Measurements from ENCODE around the gene SMIM45.

The SMIM45 gene

GRCh38 chr22:41929418-41929810 is 22.5 kb upstream of the SMIM45 start:
- DNase-seq (ENCODE audit: low read depth in 2 of 2), result no peak
- no peak for TF ChIP-seq CTCF (IDR thresholded peaks at IDR 0.05; ENCODE audit: low read depth, low read length)
- no peak overlapping the region for H3K4me3 ChIP-seq (replicated peaks in 1 of 2; ENCODE audit: low read depth in 2 of 2, low read length in 2 of 2)

- no peak for DNase-seq (ENCODE audit: low read depth in 2 of 2)
These were observed 20.2 kb upstream of the SMIM45 start for GRCh38 chr22:41931701-41932269.

DNA sequence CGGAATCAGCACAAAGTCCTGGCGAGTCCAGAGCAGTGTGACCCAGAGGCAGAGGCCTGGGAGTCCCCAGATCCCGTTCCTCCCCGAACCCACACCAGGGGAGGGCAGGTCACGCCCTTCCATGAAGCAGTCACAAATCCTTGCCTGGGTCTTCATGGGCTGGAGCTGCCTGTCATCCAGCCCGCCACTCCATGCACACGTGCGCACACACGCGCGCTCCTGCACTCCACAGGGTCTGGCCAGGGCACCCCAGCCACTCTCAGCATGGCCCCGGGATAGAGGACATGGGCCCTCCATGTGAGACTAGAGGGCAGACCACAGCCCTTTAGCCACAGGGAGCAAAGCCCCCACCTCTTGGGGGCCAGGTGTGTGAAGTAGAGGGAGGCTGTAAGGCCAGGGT is 19.6 kb upstream of the SMIM45 start:
- no peak for TF ChIP-seq CTCF (IDR thresholded peaks at IDR 0.05; ENCODE audit: low read depth, low read length)
- H3K4me3 ChIP-seq (replicated peaks in 1 of 2; ENCODE audit: low read depth in 2 of 2, low read length in 2 of 2), result no peak overlapping the region
- DNase-seq (ENCODE audit: low read depth in 2 of 2), result no peak

More at GRCh38 chr22:41931701-41932269, 20.2 kb upstream of the SMIM45 start:
- no peak for TF ChIP-seq CTCF (IDR thresholded peaks at IDR 0.05; ENCODE audit: low read depth, low read length)
- H3K4me3 ChIP-seq (replicated peaks in 1 of 2; ENCODE audit: low read depth in 2 of 2, low read length in 2 of 2), result no peak overlapping the region

DNA sequence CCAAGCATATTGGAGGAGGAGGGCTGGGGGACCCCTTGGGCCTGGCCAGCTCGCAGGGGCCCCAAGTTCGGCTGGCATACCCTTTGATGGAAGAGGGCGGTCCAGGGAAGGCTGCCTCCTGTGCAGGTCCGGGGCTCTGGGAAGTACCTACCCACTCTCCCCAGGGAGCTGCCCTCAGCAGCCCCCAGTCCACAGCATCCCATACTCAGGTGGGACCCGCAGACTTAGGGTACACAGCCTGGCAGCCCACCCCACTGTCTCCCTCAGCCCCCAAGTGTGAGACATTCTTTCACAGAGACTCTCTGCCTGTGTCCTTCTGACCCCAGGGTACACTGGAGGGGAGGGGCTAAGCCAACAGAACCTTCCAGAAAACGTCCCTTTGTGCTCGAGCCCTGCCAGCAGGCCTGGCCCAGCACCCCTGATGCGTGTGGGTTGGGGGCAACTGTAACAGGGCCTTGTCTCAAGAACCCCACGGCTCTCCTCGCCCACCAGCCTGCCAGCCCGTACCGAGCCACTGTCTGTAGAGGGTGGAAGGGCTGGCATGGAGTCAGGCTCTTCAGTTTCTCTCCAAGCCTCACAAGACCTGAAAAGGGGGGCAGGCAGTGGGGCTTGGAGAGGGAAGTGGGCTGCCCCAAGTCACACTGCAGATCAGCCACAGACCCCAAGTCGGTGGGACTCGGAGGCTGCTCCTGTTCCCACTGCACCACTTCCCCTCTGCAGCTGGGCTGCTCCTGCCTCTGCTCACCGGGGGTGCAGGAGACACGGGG is 18.4 kb upstream of the SMIM45 start:
- TF ChIP-seq CTCF (IDR thresholded peaks at IDR 0.05; ENCODE audit: low read depth, low read length), result no peak
- DNase-seq (ENCODE audit: low read depth in 2 of 2), result no peak
- H3K4me3 ChIP-seq (replicated peaks in 1 of 2; ENCODE audit: low read depth in 2 of 2, low read length in 2 of 2), result no peak overlapping the region

DNA sequence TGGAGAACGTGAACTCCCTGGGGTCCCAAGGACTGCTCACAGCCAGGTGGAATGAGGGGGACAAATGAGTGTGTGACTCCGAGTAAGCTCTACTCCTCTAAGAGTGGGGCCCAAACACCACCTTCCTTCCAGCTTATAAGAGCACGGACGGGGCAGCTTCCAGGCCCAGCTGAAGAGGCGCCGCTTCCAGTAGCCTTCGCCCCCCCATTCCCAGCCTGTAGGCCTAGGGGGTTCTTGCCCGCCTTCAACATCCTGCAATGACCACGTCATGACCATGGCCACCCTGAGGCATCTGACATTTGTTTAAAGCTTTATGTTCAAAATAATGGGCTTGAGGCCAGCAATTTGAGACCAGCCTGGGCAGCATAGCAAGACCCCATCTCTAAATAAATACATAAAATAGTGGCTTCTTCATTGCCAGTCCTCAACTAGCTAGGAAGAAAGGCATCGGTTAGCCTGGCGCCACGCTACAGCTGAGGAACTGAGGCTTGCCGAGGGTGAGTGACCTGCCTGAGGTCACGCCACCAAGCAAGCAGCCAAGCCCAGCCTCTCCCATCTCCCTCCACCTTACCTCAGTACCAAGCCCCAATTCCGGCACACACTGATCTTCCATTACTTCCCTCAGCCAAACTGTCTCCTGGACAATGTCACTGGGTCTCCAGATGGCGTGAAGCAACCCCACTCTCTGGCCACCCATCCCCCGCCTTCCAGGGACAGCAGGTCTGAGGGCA is 17.5 kb upstream of the SMIM45 start:
- DNase-seq (ENCODE audit: low read depth in 2 of 2), result no peak
- no peak for TF ChIP-seq CTCF (IDR thresholded peaks at IDR 0.05; ENCODE audit: low read depth, low read length)
- no peak overlapping the region for H3K4me3 ChIP-seq (replicated peaks in 1 of 2; ENCODE audit: low read depth in 2 of 2, low read length in 2 of 2)

DNA sequence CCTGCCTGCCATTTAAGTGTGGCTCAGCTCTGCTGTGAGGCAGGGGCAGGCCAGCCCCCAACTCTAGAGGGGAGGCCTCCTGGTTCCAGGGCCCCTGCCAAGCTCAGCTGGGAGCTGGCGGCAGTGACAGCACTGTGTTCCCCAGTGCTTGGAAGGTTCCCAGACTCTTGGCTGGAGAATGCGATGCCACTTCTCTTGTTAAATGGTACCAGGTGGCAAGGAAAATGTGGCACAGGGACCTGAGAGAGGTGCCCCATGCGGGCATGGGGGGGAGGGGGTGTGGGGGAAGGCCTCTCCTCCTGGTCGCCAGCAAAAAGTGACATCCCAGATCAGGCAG is 17.0 kb upstream of the SMIM45 start:
- DNase-seq (ENCODE audit: low read depth in 2 of 2), result no peak
- H3K4me3 ChIP-seq (replicated peaks in 1 of 2; ENCODE audit: low read depth in 2 of 2, low read length in 2 of 2), result no peak overlapping the region
- no peak for TF ChIP-seq CTCF (IDR thresholded peaks at IDR 0.05; ENCODE audit: low read depth, low read length)
